Lung microvascular endothelial cell (primary cell): ENCODE measurements around the gene FOXD4L6. TPM values are rescaled to one million over a fixed set of nuclear protein-coding genes. Genes with fewer than 3 reads are reported as not detected.
"Not testable (repeated sequence)": the region's sequence is repeated elsewhere in the genome, so short reads cannot be mapped to it uniquely, and the experiment has no call there.

Experiments
- DNase-seq, 2 donors: peaks; one replicate each; pipeline versions ENCODE4 v3.0.0 to v3.0.0-alpha.2; 2010; ENCODE audit warnings: low read depth in 2 of 2
- total RNA-seq: library from RNA; depleted of rRNA; stranded (reverse); fragments of >200 nt; gene quantifications from 2 replicates; pipeline ENCODE4 v1.2.1, GENCODE V29; 2014

FOXD4L6 gene
- under 0.01 TPM in 1 of 2 replicates, not detected in the other for total RNA-seq

DNA sequence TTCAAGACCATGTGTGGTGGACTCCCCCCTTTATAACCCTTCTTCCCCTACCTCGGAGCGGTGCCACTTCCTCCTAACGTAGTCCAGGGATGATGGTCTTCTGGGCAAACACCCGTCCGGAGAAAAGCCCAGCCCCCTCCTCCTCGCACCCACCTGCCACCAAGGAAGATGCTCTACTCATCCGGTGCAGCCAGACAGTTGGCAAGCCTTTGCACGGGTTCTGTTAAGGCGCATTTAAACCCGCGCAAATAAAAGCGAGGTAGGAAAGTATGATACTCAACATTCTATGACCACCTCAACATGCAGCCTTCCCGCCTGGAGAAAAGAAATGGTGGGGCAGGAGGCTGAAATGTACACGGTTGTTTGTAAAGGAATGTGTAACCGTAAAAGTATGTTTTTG lies at the start of gene FOXD4L6:
FOXD4L6 (minus strand) TSS at position 101 of the 400 bp plus-strand sequence. CDS start 298 bp downstream, outside the sequence.
- DNase-seq = not testable (repeated sequence)

DNA sequence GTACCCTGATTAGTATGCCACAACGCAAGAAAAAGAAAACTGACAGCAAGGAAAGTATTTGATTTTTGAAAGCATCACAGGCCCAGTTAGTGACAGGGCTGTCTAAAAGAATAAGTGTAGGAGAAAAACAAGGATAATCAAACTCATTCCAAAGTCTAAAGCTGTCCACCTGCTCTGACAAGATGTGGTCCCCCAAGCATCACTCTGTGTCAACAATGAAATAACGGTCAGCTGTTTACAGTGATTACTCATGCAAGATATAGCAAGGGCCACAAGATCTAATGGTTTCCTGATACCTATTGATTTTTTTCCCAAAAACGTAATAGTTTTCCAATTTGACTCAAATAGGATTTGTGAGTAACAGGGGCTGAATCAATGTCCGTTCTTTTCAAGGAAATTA lies 46.5 kb upstream of the FOXD4L6 start:
- not testable (repeated sequence) for DNase-seq

GRCh38 chr9:41150116-41150515 lies 21.6 kb upstream of the FOXD4L6 start:
- DNase-seq = not testable (repeated sequence)

GRCh38 chr9:41141878-41142277 lies 13.4 kb upstream of the FOXD4L6 start:
- DNase-seq = not testable (repeated sequence)

DNA sequence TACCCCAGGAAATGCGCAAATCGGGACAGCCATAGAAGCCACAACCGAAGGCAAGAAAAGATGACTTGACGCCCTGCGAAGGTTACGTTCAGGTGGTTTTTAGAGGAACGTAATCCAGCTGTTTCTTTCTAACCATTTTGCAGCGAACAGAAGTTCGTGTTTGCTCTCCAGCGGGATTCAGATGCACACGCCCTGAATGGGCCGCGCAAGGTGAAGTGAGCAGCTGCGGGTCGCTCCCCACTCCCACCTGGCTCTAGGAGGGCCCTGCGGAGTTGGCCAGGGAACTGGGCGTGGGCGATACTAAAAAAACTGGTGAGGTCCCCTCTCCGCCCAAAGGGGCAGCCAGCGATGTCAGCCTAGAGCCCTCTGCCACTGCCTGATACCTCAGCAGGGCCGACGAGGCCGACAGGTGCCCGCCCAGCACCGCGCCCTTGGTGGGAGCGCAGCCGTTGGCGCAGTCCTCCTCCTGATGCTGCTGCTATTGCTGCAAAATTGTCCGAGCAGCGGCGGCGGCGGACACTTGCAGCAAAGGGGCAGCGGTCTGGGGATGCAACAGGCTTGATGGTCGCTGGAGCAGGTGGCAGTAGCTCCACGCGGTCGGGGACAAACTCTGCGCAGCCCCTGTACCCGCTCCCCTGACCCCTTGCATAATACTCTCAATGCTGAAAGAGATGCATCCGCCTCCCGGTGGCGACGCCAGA lies 1.6 kb downstream of the FOXD4L6 start:
- DNase-seq = not testable (repeated sequence)

GRCh38 chr9:41125936-41126335 lies 2.5 kb downstream of the FOXD4L6 start:
- not testable (repeated sequence) for DNase-seq

GRCh38 chr9:41125109-41125658 lies 3.3 kb downstream of the FOXD4L6 start:
- not testable (repeated sequence) for DNase-seq

DNA sequence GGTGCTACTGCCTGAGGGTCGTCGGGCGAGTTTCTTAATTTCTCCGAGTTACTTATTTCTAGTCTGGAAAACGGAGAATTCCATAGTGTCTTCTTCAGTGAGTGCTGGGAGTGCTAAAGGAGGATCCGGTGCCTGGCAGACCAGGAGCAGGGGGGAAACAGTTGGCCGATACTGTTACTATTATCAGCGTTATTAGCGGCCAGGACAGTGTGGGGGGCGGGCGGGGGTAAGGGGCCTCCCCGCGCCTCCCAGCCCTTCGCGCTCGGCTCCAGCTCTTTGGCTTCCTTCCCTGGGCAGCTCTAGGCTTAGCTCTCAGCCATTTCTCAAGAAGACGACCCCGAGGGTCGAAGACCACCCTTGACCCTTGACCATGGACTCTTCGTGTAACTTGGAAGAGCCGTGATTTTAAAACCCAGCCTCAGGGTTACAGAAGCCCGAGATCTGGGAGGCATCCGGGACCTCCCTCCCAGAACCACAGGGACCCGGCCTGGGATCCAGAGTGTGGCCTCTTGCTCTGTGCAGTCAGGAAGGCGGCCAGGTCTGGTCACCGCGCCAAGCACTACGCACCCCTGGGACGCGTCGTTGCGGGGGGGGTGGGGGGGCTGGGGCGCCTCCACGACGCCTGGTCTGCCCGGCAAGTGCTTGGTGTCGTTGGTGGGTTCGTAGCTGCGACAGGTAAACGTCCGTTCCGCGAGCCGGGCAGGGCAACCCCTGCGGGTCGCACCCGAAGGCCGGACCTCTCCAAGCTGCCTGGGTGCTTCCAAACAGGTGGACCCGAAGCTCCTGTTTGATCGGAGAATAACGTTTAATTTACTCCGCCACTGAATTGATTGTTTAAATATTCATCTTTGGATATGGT lies 4.0 kb downstream of the FOXD4L6 start:
- DNase-seq = not testable (repeated sequence)

DNA sequence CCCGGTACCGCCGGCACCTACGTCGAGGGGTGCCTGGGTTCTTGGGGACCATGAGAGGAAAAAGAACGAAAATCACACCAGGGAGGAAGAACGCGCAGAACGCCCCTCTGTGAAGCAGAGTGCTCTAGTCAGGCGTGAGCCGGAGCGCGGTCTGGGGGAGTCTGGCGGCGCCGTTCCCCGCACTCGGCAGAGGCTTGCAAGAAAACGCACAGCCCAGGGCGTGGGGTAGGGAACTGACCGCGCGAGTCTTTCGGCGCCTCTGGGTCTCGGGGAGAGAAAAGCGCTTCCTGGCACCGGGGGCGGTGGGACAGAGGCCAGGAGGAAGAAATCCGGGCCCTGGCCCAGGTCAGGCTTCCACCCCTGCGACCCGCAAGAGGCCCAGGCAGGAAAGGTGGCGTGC lies 4.7 kb downstream of the FOXD4L6 start:
- DNase-seq = not testable (repeated sequence)

GRCh38 chr9:41123396-41123795 lies 5.1 kb downstream of the FOXD4L6 start:
- not testable (repeated sequence) for DNase-seq

DNA sequence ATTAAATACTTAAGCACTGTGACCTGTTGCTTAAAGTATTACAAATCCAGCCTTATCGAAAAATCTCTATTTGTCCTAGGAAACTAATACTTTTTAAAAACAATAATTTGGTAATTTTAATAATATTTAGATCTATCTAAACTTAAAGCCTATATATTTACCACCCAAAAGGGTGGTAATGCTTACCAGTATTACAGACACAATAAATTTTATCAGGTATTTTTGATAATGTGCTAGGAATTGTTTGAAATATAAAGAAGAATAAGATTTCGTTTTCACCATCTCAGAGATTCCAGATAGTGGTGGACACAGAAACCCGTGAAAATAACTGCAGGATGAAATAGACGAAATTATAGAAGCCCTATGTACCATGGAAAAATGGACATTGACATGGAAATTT lies 7.8 kb downstream of the FOXD4L6 start:
- not testable (repeated sequence) for DNase-seq

DNA sequence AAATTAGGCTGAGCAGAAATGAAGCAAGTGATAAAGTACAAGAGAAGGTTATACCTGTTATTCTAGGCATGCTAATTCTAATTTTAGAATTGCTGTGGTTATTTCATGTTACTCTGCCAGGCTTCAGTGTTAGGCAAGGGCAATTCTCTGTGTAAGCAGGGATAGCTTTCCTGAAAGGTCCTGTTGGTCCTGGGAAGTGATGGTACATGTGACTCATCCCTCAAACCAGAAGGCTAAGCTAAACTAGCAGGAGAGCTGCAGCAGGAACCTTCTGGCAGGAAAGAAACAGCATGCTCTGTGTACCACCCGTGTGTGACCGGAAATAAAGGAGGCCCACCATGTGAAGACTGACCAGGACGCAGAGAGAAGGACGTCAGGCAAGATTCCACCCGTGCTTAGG lies 8.8 kb downstream of the FOXD4L6 start:
- DNase-seq = not testable (repeated sequence)

DNA sequence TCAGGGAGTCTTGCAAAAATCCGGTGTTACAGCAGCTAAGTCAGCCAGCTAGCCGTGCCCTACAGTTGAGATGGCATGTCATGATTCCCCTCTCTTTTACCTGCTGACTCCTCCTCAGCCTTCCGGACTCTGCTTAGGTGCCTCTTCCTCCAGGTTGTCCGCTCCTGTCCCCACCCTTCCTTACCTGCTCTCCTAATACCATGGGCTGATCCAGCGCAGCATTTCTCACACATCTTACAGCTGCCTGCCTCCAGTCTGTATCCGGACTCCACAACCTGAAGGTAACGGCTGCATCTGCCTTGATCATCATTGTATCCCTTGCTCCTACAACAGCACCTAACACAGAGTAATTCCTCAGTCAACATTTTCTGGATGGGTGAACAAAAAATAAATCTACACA lies 9.2 kb downstream of the FOXD4L6 start:
- DNase-seq = not testable (repeated sequence)

GRCh38 chr9:41113348-41113747 lies 15.1 kb downstream of the FOXD4L6 start:
- DNase-seq = not testable (repeated sequence)

DNA sequence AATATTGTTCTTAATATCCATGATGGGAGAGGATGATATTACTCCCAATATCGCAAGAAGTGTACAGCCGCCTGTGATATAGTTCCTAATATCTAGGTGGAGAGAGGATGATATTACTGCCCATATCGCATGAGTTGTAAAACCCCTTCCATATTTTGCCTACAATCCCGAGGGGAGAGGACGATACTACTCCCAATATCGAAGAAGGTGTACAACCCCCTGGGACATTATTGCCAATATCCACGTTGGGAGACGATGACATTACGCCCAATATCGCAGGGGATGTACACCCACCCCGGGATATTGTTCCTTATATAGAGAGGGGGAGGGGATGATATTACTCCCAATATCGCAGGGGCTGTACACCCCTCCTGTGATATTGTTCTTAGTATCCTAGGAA lies 17.1 kb downstream of the FOXD4L6 start:
- not testable (repeated sequence) for DNase-seq

- not testable (repeated sequence) for DNase-seq
These were observed 17.6 kb downstream of the FOXD4L6 start for GRCh38 chr9:41110913-41111312.

GRCh38 chr9:41109253-41109652 lies 19.2 kb downstream of the FOXD4L6 start:
- DNase-seq = not testable (repeated sequence)

DNA sequence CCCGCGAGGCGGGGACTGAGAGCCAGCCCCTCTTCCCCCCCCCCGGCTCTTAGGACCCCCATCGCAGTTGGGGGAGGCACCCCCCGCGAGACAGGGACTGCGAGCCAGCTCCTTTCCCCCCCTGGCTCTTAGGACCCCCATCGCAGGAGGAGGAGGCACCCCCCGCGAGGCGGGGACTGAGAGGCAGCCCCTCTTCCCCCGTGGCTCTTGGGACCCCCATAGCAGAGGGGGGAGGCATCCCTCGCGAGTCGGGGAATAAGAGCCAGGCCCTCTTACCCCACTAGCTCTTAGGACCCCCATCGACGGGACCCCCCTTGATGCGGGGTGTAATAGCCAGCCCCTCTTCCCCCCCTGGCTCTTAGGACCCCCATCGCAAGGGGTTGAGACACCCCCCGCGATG lies 19.7 kb downstream of the FOXD4L6 start:
- not testable (repeated sequence) for DNase-seq

DNA sequence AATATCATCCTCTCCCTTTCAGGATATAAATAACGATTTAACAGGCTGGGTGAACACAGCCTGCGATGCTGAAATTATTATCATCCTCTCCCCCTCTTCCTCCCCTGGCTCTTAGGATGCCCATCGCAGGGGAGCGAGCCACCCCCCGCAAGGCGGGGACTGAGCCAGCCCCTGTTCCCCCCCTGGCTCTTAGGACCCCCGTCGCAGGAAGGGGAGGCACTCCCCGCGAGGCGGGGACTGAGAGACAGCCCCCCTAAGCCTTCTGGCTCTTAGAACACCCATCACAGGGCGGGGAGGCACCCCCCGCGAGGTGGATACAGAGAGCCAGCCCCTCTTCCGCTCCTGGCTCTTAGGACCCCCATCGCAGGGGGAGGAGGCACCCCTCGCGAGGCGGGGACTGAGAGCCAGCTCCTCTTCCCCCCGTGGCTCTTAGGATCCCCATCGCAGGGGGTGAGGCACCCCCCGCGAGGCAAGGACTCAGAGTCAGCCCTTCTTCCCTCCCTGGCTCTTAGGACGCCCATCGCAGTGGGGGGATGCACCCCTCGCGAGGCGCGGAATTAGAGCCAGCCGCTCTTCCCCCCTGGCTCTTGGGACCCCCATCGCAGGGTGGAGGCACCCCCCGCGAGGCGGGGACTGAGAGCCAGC lies 21.9 kb downstream of the FOXD4L6 start:
- DNase-seq = not testable (repeated sequence)

DNA sequence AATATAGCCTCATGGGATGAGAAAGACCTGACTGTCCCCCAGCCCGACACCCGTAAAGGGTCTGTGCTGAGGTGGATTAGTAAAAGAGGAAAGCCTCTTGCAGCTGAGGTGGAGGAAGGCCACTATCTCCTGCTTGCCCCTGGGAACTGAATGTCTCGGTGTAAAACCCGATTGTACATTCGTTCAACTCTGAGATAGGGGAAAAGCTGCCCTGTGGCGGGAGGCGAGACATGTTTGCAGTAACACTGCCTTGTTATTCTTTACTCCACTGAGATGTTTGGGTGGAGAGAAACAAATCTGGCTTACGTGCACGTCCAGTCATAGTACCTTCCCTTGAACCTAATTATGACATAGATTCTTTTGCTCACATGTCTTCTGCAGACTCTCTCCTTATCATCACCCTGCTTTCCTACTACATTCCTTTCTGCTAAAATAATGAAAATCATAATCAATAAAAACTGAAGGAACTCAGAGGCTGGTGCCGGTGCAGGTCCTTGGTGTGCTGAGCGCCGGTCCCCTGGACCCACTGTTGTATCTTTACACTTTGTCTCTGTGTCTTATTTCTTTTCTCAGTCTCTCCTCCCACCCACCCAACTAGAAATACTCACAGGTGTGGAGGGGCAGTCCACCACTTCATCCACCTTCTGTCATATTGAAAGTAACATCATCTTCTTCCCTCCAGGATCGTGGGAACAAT lies 22.8 kb downstream of the FOXD4L6 start:
- DNase-seq = not testable (repeated sequence)

- DNase-seq = not testable (repeated sequence)
These were observed 23.9 kb downstream of the FOXD4L6 start for GRCh38 chr9:41104542-41104941.
